ENCODE data around the gene OR1D5.

DNA sequence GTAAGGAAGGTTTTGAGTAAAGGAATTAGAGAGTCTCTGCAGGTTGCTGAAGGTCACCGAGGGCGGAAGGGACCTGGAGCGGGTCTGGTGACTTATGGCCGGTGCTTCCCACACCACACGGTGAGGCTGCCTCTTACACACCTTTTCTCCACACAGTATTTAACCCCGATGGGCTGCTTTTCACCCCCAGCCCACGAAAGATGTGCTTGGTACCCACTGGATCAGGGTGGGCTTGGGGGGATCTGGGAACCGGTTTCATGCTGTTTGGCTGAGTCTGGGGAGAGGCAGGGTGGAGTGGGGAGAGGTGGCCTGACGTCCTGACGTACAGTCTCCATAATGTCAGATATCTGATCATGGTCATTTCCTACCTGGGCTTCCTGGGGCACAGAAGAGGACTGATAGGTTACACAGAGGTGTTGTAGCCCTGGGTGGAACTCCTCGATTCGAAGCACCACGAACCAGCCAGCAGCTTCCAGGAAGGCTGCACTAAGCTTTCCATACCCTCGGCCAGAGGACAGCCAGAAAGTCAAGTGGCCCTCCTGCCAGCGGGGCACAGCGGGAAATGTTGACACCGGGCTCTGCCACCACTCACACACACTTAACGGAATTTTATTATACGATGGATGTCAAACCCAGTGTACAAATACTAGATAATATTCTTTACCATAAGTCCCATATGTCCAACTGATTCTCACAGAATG is 34.0 kb downstream of the OR1D5 start:
- TF ChIP-seq, protein P1, sequence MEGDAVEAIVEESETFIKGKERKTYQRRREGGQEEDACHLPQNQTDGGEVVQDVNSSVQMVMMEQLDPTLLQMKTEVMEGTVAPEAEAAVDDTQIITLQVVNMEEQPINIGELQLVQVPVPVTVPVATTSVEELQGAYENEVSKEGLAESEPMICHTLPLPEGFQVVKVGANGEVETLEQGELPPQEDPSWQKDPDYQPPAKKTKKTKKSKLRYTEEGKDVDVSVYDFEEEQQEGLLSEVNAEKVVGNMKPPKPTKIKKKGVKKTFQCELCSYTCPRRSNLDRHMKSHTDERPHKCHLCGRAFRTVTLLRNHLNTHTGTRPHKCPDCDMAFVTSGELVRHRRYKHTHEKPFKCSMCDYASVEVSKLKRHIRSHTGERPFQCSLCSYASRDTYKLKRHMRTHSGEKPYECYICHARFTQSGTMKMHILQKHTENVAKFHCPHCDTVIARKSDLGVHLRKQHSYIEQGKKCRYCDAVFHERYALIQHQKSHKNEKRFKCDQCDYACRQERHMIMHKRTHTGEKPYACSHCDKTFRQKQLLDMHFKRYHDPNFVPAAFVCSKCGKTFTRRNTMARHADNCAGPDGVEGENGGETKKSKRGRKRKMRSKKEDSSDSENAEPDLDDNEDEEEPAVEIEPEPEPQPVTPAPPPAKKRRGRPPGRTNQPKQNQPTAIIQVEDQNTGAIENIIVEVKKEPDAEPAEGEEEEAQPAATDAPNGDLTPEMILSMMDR (IDR thresholded peaks at IDR 0.05; ENCODE audit: extremely low read depth in 1 of 2, insufficient read depth in 1 of 2, low read depth in 1 of 2, low read length in 2 of 2): no peak
- TF ChIP-seq EZH2 (IDR thresholded peaks at IDR 0.05; ENCODE audit: borderline replicate concordance, low read depth, low read length, severe bottlenecking) (no peak), MYC (IDR thresholded peaks at IDR 0.05; ENCODE audit: low read depth, low read length) (no peak)
- TF ChIP-seq, protein P2, sequence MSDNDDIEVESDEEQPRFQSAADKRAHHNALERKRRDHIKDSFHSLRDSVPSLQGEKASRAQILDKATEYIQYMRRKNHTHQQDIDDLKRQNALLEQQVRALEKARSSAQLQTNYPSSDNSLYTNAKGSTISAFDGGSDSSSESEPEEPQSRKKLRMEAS (IDR thresholded peaks at IDR 0.05; ENCODE audit: insufficient read depth, insufficient read length): no peak
